Stimulated activated CD8-positive, alpha-beta memory T cell treated with anti-CD3 and anti-CD28 coated beads, Interleukin-7, amount 100 ng/mL, for 48 hours (primary cell): ENCODE measurements around the gene NPLOC4.
"Not testable (repeated sequence)": the region's sequence is repeated elsewhere in the genome, so short reads cannot be mapped to it uniquely, and the experiment has no call there.

ENCODE experiments used
- DNase-seq, 2 donors: peaks; one replicate each; pipeline ENCODE4 v3.0.0-alpha.2; 2020; ENCODE audit warnings: low read depth in 1 of 2; ENCODE audit errors: extremely low read depth in 1 of 2

NPLOC4 gene

DNA sequence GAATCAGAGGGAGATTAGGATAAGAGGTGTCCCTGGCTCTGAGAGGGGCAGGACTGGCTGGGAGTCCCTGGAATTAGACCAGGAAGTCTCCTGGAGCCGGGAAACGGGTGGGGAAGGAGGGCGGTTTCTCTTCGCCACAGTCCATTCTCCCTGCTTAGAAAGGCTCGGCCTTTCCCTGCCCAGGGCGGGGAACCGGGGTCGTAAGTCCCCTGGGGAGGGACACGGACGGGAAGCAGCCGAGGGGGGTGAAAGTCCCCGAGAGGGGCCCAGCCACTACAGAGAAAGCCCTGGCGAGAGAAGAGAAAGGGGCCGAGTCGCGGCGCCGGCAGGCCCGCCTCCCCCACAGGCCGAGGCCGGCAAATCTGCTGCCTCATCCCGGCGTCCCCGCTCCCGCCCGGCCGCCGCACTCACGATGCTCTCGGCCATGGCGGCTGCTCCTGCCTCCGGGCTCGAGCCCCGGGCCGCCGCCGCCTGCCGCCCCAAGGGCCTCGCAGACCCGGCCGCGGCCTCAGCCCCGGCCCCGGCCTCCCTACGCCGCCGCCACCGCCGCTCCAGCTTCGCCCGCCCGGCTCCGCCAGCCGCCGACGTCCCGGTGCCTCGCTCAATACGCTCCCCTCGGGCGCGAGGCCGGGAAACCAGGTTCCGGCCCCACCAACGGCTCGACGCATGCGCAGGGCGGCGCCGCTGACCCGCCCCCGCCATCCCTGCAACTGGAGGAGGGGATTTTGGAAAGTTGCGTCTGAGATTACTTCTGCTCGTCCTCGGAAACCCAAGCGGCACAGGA, at the start of gene NPLOC4, which contains the start of gene TSPAN10:
Gene NPLOC4, minus strand, starts transcription at position 608 of the 784 bp plus-strand sequence. Its CDS starts 182 bp downstream, at position 426.
Gene TSPAN10, plus strand, starts transcription at position 692 of the 784 bp plus-strand sequence. CDS start 5,217 bp downstream, outside the sequence.
- DNase-seq = peak; percentile 69 to 71

DNA sequence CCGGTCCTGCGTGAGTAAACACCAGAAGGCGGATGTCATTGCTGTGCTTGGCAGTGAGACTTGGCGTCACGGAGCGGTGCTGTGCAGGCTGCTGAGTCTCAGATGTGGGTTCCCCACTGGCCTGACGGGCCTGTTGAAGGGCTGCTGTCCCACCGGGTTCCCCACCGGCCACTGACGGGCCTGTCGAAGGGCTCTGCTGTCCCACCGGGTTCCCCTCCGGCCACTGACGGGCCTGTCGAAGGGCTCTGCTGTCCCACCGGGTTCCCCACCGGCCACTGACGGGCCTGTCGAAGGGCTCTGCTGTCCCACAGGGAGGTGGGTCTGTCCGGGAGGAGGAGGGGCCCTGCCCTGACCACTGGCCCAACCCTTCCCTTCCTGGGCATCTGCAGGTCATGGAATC, 49.7 kb upstream of the NPLOC4 start:
- no peak for DNase-seq

DNA sequence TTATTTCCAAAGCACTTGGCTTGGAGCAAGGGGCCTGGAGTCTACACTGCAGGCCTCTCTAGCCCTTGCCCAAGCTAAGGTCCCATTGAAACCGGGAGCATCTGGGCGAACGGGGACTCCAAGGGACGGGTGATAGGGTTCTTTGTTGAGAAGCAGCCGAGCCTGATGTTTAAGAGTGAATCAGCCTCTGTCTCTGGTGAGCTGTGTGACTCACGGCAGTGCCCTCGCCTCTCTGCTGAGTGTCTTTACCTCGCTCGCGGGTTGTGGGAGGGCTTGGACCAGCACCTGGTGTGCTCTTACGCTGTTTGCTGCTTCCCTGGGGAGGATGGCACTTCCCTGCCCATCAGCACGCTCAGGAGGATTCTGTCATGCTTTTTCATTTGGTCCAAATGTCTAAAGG, 48.2 kb upstream of the NPLOC4 start:
- DNase-seq = peak in 1 of 2 donors; percentile 65

DNA sequence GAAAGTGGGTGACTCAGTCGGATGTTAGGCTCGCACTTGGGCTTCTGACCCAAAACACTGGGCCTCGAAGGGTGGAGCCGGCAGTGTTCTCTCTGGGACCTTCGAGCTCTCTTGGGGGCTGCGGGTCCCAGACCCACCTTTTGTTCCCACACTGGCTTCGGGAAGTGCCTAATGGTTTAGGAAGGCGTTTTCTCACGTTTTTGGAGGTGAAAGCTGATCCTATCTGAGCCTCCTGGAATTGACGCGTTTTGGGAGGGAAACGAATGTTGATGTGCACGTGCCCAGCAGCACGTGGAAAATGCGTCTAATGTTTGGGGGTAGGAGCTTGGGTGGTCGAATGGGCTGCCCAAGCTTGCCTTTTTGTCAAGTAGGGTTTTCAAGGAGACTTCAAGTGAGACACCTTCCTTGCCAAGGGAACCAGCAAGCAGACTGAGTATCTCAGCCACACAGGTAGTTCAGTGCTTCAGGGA, 47.6 kb upstream of the NPLOC4 start:
- DNase-seq = no peak

DNA sequence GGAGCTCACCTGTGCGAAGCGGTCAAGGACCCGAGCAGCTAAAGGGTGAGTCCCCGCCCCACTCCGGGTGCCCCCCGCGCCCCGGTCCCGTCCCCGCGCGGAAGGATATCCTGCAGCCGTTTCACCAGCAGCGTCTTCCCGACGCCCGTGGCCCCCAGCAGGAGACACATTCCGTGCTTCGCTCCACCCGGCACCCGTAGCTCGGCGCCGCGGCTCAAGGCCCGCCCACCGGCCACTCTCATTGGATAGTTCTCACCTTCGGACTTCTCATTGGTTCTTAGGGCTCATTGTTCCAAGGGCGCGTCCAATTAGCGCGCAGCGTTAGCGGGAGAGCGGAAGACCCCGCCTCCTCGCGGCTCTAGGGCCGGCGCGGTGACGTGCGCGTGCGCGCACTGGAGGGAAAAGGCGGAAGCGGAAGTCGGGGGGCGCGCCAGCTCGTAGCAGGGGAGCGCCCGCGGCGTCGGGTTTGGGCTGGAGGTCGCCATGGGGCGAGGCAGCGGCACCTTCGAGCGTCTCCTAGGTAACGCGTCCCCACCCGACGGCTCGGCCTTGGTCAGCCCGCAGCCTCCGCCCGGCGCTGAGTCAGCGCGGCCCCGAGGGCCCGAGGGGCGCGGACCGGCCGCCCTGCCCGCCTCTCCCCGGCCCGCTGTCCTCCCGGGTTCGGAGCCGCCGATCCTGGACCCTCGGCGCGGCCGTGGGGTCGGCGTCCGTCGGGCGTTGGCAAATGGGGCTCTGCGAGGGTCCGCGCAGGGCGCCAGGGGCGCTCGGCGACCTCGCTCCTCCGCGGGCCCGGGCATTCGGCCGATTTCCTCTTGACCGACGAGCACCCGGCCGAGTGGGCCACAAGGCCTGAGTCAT, 46.9 kb upstream of the NPLOC4 start, which contains the start of the genes ARL16 and HGS:
Gene ARL16, minus strand, starts transcription at position 214 of the 858 bp plus-strand sequence. Its CDS starts 44 bp downstream, at position 170.
Gene HGS, plus strand, starts transcription at position 428 of the 858 bp plus-strand sequence. Its CDS starts 56 bp downstream, at position 484.
- DNase-seq = peak; percentile 95

DNA sequence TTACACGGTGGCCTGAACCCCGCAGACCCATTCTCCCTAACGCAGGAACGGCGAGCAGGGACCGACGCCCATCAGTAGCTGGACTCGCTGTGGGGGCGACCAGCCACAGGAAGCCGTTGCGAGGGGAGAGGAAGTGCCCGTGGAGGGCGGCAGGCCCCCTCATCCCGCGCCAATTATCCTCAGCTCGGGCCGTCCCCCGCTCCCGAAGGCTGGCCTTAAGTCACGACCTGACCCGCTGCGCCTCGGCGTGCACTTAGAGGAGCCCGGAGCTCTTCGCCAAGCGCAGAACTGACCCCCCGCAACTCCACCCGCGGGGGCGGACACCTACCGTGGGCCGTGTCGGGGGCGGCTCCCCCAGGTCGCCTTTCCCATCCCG, 46.3 kb upstream of the NPLOC4 start:
- DNase-seq = no peak

DNA sequence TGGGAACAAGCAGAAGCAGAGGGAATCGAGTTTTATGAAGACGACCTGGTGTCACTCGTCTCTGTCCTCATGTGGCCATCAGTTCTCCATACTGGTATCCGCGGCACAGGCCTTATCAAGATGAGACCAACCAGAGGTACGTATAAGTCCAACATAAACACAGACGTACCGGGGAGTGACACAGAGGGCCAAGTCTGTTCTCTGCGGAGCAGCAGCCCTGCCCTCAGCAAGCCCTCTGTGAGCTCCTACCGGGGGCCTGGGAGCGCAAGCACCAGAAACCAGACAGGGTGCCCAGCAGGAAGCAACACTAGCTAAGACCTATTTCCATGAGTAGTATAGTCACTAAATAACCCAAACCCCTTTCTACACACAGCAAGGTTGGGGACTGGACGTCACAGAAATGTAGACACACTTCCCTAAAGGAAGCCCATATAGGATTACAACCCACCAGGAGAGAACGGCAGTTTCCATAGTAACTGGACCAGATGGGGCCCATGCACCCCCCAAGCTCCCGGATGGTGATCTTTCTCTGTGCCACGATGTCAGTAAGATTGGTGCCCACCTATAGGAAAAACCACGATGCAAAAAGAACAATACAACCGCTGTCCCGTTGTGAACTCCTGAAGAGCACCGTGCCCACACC, 45.8 kb upstream of the NPLOC4 start:
- no peak for DNase-seq

DNA sequence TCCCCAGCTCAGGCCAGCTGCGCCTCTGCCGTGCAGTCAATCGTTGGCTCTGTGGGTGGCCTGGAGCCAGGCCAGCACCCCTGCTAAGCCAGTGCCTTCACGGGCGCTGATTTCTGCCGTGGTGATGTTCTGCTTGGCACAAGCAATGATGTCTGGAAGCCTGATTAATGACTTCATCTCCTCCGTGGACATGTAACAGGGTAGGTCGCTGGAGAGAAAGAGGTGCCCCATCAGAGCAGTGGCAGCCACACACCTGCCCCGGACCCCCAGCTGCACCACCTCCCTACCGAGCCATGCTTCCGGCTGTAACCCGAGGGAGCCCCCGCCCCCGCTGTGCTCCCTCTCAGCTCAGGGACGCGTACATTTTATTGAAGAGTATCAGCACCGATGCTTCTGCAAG, 44.8 kb upstream of the NPLOC4 start:
- DNase-seq = no peak

DNA sequence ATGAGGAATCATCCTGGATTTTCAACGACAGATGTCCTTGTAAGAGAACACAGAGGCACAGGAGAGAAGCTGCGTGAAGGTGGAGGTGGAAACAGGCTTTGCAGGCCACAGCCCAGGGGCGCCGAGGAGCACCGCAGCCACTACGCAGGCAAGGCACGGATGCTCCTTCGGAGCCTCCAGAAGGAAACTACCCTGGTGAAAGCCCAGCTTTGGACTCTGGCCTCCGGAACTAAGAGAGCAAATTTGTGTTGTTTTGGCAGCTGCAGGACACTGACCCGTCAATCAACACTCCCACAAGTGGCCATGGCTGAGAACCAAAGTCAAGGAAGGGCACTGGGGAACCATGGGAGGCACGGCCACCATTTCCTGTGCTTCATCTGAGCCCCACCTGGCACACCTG, 43.2 kb upstream of the NPLOC4 start:
- no peak for DNase-seq

DNA sequence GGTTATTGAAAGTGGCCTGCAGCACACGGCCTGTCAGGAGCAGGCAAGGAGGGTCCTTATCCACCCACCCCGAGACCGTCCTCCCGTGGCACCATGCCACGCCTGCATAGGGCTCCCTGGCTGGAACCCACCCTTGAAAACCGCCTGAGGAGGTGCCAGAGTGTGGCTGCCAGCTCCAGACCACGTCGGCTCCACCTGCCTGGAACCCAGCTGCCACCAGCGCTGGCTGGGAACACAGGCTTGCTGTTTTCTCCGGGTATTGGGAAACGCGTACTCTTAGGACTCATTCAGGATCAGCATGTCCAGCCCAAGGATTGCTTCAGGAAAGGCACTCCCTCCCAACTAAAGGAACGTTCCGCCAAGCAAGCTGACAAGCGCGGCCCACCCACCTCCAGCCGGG, 40.0 kb upstream of the NPLOC4 start:
- no peak for DNase-seq

DNA sequence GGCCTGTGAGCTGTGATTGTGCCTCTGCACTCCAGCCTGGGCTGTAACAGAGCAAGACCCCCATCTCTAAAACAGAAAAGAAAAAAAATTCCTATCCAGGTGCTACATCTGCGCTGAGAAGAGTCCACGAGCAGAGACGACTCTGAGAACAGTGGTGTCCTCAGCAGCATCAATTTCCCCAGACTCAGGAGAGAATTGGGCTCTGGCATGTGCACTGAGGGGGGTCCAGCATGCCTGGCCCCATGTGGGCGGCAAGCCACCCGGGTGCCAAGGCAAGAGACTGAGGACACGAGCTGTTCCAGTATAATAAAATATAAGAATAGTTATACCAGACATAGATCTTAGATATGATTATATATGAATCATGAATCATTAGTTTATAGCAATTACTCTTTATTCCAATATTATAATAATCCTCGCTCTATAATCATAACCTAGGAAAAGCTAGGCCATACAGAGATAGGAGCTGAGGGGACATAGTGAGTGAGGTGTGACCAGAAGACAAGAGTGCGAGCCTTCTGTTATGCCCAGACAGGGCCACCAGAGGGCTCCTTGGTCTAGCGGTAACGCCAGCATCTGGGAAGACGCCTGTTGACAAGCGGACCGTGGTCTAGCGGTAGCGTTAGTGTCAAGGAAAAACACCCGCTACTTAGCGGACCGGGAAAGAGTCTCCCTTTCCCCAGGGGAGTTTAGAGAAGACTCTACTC, 38.8 kb upstream of the NPLOC4 start:
- not testable (repeated sequence) for DNase-seq

DNA sequence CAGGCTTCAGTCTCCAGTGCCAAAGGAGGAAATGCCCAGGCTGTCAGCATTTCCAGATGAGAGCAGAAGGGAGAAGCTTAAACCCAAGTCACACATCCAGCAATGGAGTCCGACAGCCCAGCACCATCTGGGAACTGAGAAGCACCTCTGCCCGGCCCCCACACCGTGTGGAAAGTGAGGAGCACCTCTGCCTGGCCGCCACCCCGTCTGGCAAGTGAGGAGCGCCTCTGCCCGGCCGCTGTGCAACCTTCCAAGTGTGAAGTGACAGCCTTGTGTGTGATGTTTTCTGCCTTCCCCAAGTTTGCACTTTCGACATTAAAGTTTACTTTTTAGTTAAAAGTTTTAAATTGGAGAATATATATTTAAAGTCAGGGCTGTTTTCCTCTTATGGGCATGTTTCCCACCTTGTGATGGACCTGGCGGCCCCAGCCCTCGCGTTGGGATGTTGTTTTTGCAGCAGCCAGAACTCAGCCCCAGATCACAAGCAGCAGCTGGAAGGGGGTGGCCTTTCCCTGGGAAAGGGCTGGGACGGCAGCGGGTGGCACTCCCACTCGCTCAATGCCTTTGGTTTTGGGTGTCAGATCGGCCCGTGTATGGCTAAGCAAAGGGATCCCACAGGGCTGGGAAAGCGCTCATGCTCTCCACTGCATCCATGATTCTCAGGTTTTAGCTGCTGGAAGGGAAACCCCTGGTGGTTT, 36.8 kb upstream of the NPLOC4 start:
- DNase-seq = no peak

DNA sequence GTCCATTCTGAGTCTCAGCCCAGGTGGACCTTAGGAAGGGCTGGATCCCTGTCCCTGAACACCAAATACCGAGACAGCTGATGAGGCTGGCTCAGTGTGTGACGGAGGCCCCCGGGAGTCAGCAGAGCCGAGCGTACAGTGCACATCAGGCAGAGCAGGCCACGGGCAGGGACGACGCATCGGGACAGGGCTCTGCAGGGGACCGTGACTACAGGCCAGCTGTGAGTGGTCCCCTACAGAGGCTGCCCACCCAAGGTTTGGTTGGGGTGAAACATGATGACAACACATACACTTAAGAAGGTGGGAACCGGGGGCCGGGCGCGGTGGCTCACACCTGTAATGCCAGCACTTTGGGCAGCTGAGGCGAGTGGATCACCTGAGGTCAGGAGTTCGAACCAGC, 36.0 kb upstream of the NPLOC4 start:
- no peak for DNase-seq

DNA sequence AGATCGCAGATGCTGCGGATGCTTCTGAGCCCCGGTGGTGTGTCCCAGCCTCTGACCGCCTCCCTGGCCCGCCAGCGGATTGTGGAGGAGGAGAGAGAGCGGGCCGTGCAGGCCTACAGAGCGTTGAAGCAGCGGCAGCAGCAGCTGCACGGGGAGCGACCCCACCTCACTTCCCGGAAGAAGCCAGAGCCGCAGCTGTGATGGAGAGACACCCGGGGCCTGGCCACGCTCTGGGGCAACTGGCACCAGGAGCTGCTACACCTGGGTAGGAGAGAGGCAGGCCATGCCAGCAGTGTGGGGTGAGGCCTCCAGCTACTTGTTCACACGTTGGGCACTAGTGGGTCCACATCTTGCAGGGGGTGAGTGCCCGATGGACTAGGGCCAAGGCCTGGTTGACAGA, 35.6 kb upstream of the NPLOC4 start:
- DNase-seq = no peak

DNA sequence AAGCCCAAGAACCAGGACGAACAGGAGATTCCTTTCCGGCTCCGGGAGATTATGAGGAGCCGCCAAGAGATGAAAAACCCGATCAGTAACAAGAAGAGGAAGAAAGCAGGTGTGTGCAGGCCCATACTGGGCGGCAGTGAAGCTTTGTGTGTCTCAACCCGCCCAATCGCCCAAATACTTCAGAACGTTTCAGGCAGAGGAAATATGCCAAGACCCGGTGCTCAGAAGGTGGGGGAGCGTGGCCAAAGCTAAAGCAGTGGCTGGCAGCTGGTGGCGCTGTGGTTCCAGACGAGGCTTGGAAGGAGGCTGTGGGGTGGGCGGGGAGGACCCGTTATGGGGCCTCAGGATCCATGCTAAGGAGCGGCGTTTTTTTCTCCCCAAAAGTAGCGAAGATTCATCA, 30.8 kb upstream of the NPLOC4 start:
- DNase-seq = no peak

DNA sequence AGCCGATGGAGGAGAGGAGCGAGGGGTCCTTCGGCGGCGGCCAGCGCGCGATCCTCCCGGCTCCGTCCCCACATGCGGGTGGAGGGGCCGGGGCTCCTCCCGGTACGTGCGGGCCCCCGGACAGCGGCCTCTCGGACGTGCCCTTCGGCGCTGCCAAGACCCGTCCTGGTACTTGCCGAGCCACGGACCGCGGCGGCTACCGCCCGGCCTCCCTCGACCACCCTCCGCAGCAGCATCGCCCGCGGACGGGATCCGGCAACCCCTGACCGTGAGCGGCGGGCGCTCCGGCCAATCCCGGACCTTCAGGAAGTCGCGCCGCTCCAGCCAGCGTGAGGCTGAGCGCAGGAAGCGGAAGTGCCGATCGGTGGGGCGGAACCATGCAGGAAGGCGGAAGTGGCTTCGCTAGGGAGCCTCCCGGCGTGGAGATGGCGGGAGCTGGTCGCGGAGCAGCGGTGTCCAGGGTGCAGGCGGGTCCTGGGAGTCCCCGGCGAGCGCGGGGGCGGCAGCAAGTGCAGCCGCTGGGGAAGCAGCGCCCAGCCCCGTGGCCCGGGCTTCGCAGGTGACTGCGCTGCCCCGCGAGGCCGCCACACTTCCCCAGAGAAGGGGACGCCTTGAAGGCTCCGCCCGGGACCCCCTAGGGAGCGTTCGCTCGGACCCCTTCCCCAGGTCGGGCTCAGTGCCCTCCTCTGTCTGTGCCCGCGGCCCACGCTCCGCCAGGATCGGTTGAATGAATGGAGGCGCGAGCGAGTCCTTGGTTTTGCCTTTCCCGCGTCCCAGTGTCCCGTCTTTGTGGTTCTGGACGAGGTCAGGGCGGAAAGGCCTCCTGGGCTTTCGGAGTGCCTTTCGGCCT, 29.7 kb upstream of the NPLOC4 start, which contains the start of the genes CCDC137 and OXLD1:
Gene CCDC137, plus strand, starts transcription at position 396 of the 850 bp plus-strand sequence. Its CDS starts 30 bp downstream, at position 426.
Gene OXLD1, minus strand, starts transcription at position 264 of the 850 bp plus-strand sequence. Its CDS starts 28 bp downstream, at position 236.
- peak; percentile 92 to 94 for DNase-seq

DNA sequence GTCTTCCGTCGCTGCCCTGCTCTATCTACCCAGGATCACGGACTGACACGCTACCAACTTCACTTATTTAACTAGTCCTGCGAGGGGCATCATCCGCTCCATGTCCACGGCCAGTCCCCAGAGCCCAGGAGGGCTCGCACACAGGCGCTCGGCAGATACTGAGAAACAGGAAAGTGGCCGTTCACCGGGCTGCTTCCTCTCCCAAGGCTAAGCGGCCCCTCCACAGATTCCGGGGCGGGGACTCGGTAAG, 29.1 kb upstream of the NPLOC4 start:
- DNase-seq = no peak

DNA sequence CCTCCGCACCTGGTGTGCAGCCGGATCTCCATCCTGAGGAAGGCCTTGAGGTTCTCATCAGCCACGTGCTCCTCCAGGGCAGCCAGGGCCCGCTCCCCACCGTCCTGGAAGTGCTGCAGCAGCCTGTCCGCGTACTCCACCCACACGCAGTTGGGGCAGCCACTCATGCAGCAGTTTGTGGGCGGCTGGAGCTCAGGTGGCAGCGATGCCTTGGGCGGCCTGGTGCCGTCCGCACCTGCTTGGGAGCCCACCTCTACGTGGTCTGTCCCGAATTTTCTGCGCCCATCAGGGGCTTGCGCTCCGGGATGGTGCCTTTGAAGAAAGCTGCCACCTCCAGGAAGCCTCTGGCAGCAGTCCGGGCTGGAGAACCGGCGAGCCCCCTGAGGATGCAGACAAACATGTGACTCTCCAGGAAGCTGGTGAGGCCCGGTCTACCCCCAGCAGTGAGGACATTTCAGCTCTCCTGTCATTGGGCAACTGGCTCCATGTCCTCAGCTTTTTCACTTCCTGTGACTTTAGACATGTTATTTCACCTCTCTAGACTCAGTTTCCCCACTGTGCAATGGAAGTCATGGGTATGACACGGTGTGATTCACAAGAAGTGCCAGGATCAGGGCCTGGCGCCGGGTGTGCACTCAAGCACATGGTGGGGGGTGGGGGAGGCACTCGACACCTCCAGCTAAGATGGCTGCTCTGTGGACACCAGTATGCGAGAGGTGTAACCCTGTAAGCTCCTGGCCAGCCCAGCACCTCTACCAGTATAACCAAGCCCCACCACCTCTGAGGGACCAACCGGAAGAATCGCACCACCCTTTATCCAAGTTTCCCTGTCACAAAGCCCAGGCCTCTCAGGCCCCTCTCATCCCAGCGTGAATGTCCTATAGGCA, 28.5 kb upstream of the NPLOC4 start:
- DNase-seq = peak in 1 of 2 donors; percentile 52
